Measurements from ENCODE around the gene PSMD2. TPM values are rescaled to one million over a fixed set of nuclear protein-coding genes. Genes with fewer than 3 reads are reported as not detected.

PSMD2 gene
- total and polyA plus RNA-seq, 10 of the 15 experiments (the other 5 are each of a cell fraction or from before 2014, with no cell fraction given): 103 to 515 (median 197) TPM

GRCh38 chr3:184315543-184315867, 16.5 kb downstream of the PSMD2 start:
- peaks cover 56% of the 10 kb centered on the region for H3K79me2 ChIP-seq (ENCODE audit: control insufficient read depth, insufficient read depth, low read length)

More at GRCh38 chr3:184315543-184315867, 16.5 kb downstream of the PSMD2 start:
- Histone ChIP-seq H3K27ac (ENCODE audit: control insufficient read depth, insufficient read depth) (peak overlapping the region; percentile 92), H4K20me1 (ENCODE audit: control insufficient read depth, insufficient read depth) (peaks cover 12% of the 10 kb centered on the region), H3K4me3 (peak overlapping the region; percentile 100), H3K27me3 (replicated peaks in 1 of 2; ENCODE audit: control insufficient read depth in 2 of 2, insufficient read depth in 2 of 2, low read length in 1 of 2) (no peaks in the 10 kb centered on the region), H3K36me3 (ENCODE audit: control insufficient read depth in 2 of 2, insufficient read depth in 2 of 2, low read length in 1 of 2) (peaks cover 13 to 23% of the 10 kb centered on the region in 2 experiments), H3K9ac (ENCODE audit: control insufficient read depth, insufficient read depth, low read length) (peak overlapping the region; percentile 99), H3K4me1 (ENCODE audit: control insufficient read depth, insufficient read depth, low read length) (peaks cover 3% of the 10 kb centered on the region; the same call in 1 of the 2 replicates), H2AFZ (ENCODE audit: control insufficient read depth, low read depth, low read length) (no peak overlapping the region), H3K9me3 (replicated peaks; ENCODE audit: control insufficient read depth, insufficient read depth, low read length) (no peaks in the 10 kb centered on the region), H3K4me2 (ENCODE audit: control insufficient read depth, insufficient read depth) (peak overlapping the region; percentile 95)
- DNase-seq (ENCODE audit: low read depth, low spot score) (no peak), FAIRE-seq (no peak), ATAC-seq (peak; percentile 18)
- ChIA-PET SMC1A (ENCODE audit: uncharacterized antibody, unreplicated experiment) (no interaction called here), RAD21 (ENCODE audit: unreplicated experiment) (no interaction called here), POLR2A (interaction anchor here (0.7 to 1.0 kb wide), 4 partner anchors 9 to 47 kb away, joined by 3 to 4 read pairs (median 4); no protein-coding TSS in a partner anchor), CTCF (no interaction called here)
- BruUV-seq (replicated peaks): no TSS peak
- intact Hi-C loops (cut with micrococcal nuclease; ENCODE audit: unreplicated experiment): loop anchor here (2.0 to 5.0 kb wide), 2 partner anchors 17 to 47 kb away; partner anchors contain the start of genes CLCN2, POLR2H and PSMD2
- TF ChIP-seq CEBPZ (IDR thresholded peaks at IDR 0.05; ENCODE audit: low read depth, low read length) (no peak), POLR2AphosphoS5 (IDR thresholded peaks at IDR 0.05; ENCODE audit: low read length) (0 out of 2 replicates have a peak, but pooled peaks have one; percentile 6), TCF3 (IDR thresholded peaks at IDR 0.05; ENCODE audit: borderline replicate concordance, insufficient read depth, low read depth, low read length) (no peak), MXI1 (IDR thresholded peaks at IDR 0.05; ENCODE audit: low read depth, low read length) (no peak), ZZZ3 (IDR thresholded peaks at IDR 0.05; ENCODE audit: control insufficient read depth, insufficient read length, low read depth) (no peak)
- TF ChIP-seq, protein P1, sequence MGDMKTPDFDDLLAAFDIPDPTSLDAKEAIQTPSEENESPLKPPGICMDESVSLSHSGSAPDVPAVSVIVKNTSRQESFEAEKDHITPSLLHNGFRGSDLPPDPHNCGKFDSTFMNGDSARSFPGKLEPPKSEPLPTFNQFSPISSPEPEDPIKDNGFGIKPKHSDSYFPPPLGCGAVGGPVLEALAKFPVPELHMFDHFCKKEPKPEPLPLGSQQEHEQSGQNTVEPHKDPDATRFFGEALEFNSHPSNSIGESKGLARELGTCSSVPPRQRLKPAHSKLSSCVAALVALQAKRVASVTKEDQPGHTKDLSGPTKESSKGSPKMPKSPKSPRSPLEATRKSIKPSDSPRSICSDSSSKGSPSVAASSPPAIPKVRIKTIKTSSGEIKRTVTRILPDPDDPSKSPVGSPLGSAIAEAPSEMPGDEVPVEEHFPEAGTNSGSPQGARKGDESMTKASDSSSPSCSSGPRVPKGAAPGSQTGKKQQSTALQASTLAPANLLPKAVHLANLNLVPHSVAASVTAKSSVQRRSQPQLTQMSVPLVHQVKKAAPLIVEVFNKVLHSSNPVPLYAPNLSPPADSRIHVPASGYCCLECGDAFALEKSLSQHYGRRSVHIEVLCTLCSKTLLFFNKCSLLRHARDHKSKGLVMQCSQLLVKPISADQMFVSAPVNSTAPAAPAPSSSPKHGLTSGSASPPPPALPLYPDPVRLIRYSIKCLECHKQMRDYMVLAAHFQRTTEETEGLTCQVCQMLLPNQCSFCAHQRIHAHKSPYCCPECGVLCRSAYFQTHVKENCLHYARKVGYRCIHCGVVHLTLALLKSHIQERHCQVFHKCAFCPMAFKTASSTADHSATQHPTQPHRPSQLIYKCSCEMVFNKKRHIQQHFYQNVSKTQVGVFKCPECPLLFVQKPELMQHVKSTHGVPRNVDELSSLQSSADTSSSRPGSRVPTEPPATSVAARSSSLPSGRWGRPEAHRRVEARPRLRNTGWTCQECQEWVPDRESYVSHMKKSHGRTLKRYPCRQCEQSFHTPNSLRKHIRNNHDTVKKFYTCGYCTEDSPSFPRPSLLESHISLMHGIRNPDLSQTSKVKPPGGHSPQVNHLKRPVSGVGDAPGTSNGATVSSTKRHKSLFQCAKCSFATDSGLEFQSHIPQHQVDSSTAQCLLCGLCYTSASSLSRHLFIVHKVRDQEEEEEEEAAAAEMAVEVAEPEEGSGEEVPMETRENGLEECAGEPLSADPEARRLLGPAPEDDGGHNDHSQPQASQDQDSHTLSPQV (IDR thresholded peaks at IDR 0.05): no peak
- in situ Hi-C loops (cut with MboI): no loop called here
- 2% methylated on average over 6 of the region's 6 CpGs for WGBS (ENCODE audit: insufficient coverage, insufficient replicate concordance, low lambda C conversion rate, missing lambda C conversion rate)

All from GM12878 (cell line).